ENCODE results near the gene OXSR1. TPM values are rescaled to one million over a fixed set of nuclear protein-coding genes. Genes with fewer than 3 reads are reported as not detected.

Gene OXSR1
- total RNA-seq, 2 experiments from 2014 or later, result 47.5 to 48.5 TPM

GRCh38 chr3:38120693-38121450 lies 44.5 kb upstream of the OXSR1 start:
- intact Hi-C loops (cut with micrococcal nuclease), result no loop called here
- DNase-seq, result no peak
- no peaks in the 10 kb centered on the region for H3K4me1 Mint-ChIP-seq (ENCODE audit: low read depth)
- no peaks in the 10 kb centered on the region for H3K27me3 Mint-ChIP-seq
- POLR2A ChIA-PET, result no interaction called here
- H3K27ac Mint-ChIP-seq, result no peak overlapping the region
- H3K4me3 Mint-ChIP-seq, result no peak overlapping the region
- no peaks in the 10 kb centered on the region for H3K9me3 Mint-ChIP-seq
- CTCF ChIA-PET, result interaction anchor here (1.0 to 5.2 kb wide), 3 partner anchors 177 to 359 kb away, joined by 3 to 41 read pairs (median 4); partner anchors contain the start of gene XYLB
- H3K36me3 Mint-ChIP-seq, result peaks cover 28% of the 10 kb centered on the region

- Mint-ChIP-seq H3K4me1 (ENCODE audit: low read depth) (no peaks in the 10 kb centered on the region), H3K27ac (no peak overlapping the region), H3K27me3 (no peaks in the 10 kb centered on the region), H3K36me3 (peaks cover 28% of the 10 kb centered on the region), H3K4me3 (no peak overlapping the region), H3K9me3 (no peaks in the 10 kb centered on the region)
- CTCF ChIA-PET, result interaction anchor here (1.4 kb wide), 1 partner anchor 177 kb away, joined by 4 read pairs; no protein-coding TSS in a partner anchor
- intact Hi-C loops (cut with micrococcal nuclease), result no loop called here
- no peak for DNase-seq
- POLR2A ChIA-PET, result no interaction called here
Measured at GRCh38 chr3:38121451-38121831, 43.9 kb upstream of the OXSR1 start.

- Mint-ChIP-seq H3K27me3 (no peaks in the 10 kb centered on the region), H3K9me3 (no peaks in the 10 kb centered on the region), H3K4me1 (ENCODE audit: low read depth) (no peaks in the 10 kb centered on the region), H3K27ac (no peak overlapping the region), H3K36me3 (peaks cover 28% of the 10 kb centered on the region), H3K4me3 (no peak overlapping the region)
- intact Hi-C loops (cut with micrococcal nuclease), result no loop called here
- DNase-seq, result no peak
- ChIA-PET CTCF (interaction anchor here (1.4 kb wide), 1 partner anchor 176 kb away, joined by 4 read pairs; no protein-coding TSS in a partner anchor), POLR2A (no interaction called here)
Measured at GRCh38 chr3:38121832-38122461, 43.4 kb upstream of the OXSR1 start.

- ChIA-PET CTCF (no interaction called here), POLR2A (no interaction called here)
- no peak overlapping the region for H3K4me3 Mint-ChIP-seq
- H3K27me3 Mint-ChIP-seq, result no peaks in the 10 kb centered on the region
- no peak overlapping the region for H3K27ac Mint-ChIP-seq
- intact Hi-C loops (cut with micrococcal nuclease), result no loop called here
- no peaks in the 10 kb centered on the region for H3K4me1 Mint-ChIP-seq (ENCODE audit: low read depth)
- H3K9me3 Mint-ChIP-seq, result no peaks in the 10 kb centered on the region
- DNase-seq, result no peak
- H3K36me3 Mint-ChIP-seq, result peaks cover 34% of the 10 kb centered on the region
Measured at GRCh38 chr3:38122712-38123290, 42.5 kb upstream of the OXSR1 start.

GRCh38 chr3:38124324-38125122 lies 40.8 kb upstream of the OXSR1 start:
- no peaks in the 10 kb centered on the region for H3K27me3 Mint-ChIP-seq
- DNase-seq, result no peak
- intact Hi-C loops (cut with micrococcal nuclease), result no loop called here
- ChIA-PET CTCF (no interaction called here), POLR2A (no interaction called here)
- H3K36me3 Mint-ChIP-seq, result peaks cover 38% of the 10 kb centered on the region
- no peak overlapping the region for H3K4me3 Mint-ChIP-seq
- H3K27ac Mint-ChIP-seq, result no peak overlapping the region
- H3K4me1 Mint-ChIP-seq (ENCODE audit: low read depth), result no peaks in the 10 kb centered on the region
- no peaks in the 10 kb centered on the region for H3K9me3 Mint-ChIP-seq

- H3K4me3 Mint-ChIP-seq, result no peak overlapping the region
- H3K9me3 Mint-ChIP-seq, result no peaks in the 10 kb centered on the region
- no peaks in the 10 kb centered on the region for H3K27me3 Mint-ChIP-seq
- H3K27ac Mint-ChIP-seq, result no peak overlapping the region
- H3K36me3 Mint-ChIP-seq, result peaks cover 41% of the 10 kb centered on the region
- intact Hi-C loops (cut with micrococcal nuclease), result no loop called here
- POLR2A ChIA-PET, result no interaction called here
- no peak for DNase-seq
- CTCF ChIA-PET, result no interaction called here
- H3K4me1 Mint-ChIP-seq (ENCODE audit: low read depth), result no peaks in the 10 kb centered on the region
Measured at GRCh38 chr3:38125305-38126120, 39.8 kb upstream of the OXSR1 start.

- Mint-ChIP-seq H3K9me3 (no peaks in the 10 kb centered on the region), H3K4me3 (no peak overlapping the region), H3K36me3 (peaks cover 38% of the 10 kb centered on the region), H3K4me1 (ENCODE audit: low read depth) (no peaks in the 10 kb centered on the region), H3K27me3 (no peaks in the 10 kb centered on the region), H3K27ac (no peak overlapping the region)
- no peak for DNase-seq
- CTCF ChIA-PET, result interaction anchor here (1.0 kb wide), 1 partner anchor 220 kb away, joined by 3 read pairs; the partner anchor contains the start of gene XYLB
- intact Hi-C loops (cut with micrococcal nuclease), result no loop called here
- POLR2A ChIA-PET, result no interaction called here
Measured at GRCh38 chr3:38126121-38126892, 39.0 kb upstream of the OXSR1 start.

GRCh38 chr3:38127611-38128302 lies 37.6 kb upstream of the OXSR1 start:
- H3K9me3 Mint-ChIP-seq, result no peaks in the 10 kb centered on the region
- H3K4me3 Mint-ChIP-seq, result no peak overlapping the region
- CTCF ChIA-PET, result interaction anchor here (0.8 to 1.5 kb wide), 2 partner anchors 219 to 368 kb away, joined by 3 to 5 read pairs; partner anchors contain the start of genes EXOG and XYLB
- peaks cover under 1% of the 10 kb centered on the region for H3K4me1 Mint-ChIP-seq (ENCODE audit: low read depth)
- DNase-seq, result peak; percentile 7
- intact Hi-C loops (cut with micrococcal nuclease), result no loop called here
- no peak overlapping the region for H3K27ac Mint-ChIP-seq
- no peaks in the 10 kb centered on the region for H3K27me3 Mint-ChIP-seq
- peaks cover 35% of the 10 kb centered on the region for H3K36me3 Mint-ChIP-seq
- POLR2A ChIA-PET, result no interaction called here

GRCh38 chr3:38128303-38128655 lies 37.1 kb upstream of the OXSR1 start:
- H3K36me3 Mint-ChIP-seq, result peaks cover 33% of the 10 kb centered on the region
- intact Hi-C loops (cut with micrococcal nuclease), result no loop called here
- H3K27me3 Mint-ChIP-seq, result no peaks in the 10 kb centered on the region
- POLR2A ChIA-PET, result no interaction called here
- H3K4me1 Mint-ChIP-seq (ENCODE audit: low read depth), result peaks cover 6% of the 10 kb centered on the region
- H3K9me3 Mint-ChIP-seq, result no peaks in the 10 kb centered on the region
- H3K27ac Mint-ChIP-seq, result no peak overlapping the region
- DNase-seq, result no peak
- CTCF ChIA-PET, result interaction anchor here (0.8 to 1.5 kb wide), 2 partner anchors 219 to 368 kb away, joined by 3 to 5 read pairs; partner anchors contain the start of genes EXOG and XYLB
- H3K4me3 Mint-ChIP-seq, result no peak overlapping the region

GRCh38 chr3:38129058-38129457 lies 36.3 kb upstream of the OXSR1 start:
- ChIA-PET POLR2A (no interaction called here), CTCF (interaction anchor here (1.5 kb wide), 1 partner anchor 218 kb away, joined by 5 read pairs; the partner anchor contains the start of gene XYLB)
- Mint-ChIP-seq H3K27ac (no peak overlapping the region), H3K4me1 (ENCODE audit: low read depth) (peaks cover 9% of the 10 kb centered on the region), H3K27me3 (no peaks in the 10 kb centered on the region), H3K9me3 (no peaks in the 10 kb centered on the region), H3K4me3 (no peak overlapping the region), H3K36me3 (peaks cover 34% of the 10 kb centered on the region)
- no peak for DNase-seq
- intact Hi-C loops (cut with micrococcal nuclease), result no loop called here

Measured in activated CD4-positive, alpha-beta memory T cell treated with anti-CD3 and anti-CD28 coated beads for 36 hours (primary cell).